HEK293T (cell line): ENCODE results near the gene FBXO24.
"Not testable (repeated sequence)": the region's sequence is repeated elsewhere in the genome, so short reads cannot be mapped to it uniquely, and the experiment has no call there.

Experiments used
- CTCF ChIA-PET: fragments of 350-600 bp; formaldehyde crosslinking; extraction: SDS; loops from one replicate; lab custom pipeline; 2021; ENCODE audit warnings: antibody characterized with exemption, inconsistent platforms; lab: Yijun Ruan, JAX
- POLR2A ChIA-PET: fragments of 350-600 bp; formaldehyde crosslinking; extraction: SDS; loops from one replicate; lab custom pipeline; 2020; ENCODE audit warnings: antibody characterized with exemption, inconsistent platforms; lab: Yijun Ruan, JAX
- DNase-seq: peaks from one replicate; pipeline ENCODE4 v3.0.0; 2012; ENCODE audit warnings: mixed read lengths; ENCODE audit errors: extremely low spot score
- ARNT ChIP-seq: fragments of 450-650 bp; IDR thresholded peaks from 2 replicates; pipeline ENCODE4 v1.6.1; 2017; ENCODE audit warnings: mild to moderate bottlenecking
- BHLHE40 ChIP-seq: fragments of 450-650 bp; IDR thresholded peaks from 2 replicates; pipeline ENCODE4 v1.6.1; 2016; ENCODE audit warnings: mild to moderate bottlenecking, moderate library complexity, borderline replicate concordance
- CTBP1 ChIP-seq: fragments of 450-650 bp; IDR thresholded peaks from 2 replicates; pipeline ENCODE4 v1.6.1; 2016; ENCODE audit warnings: borderline replicate concordance
- ELF4 ChIP-seq: fragments of 450-650 bp; IDR thresholded peaks from 2 replicates; pipeline ENCODE4 v1.6.1; 2017; ENCODE audit warnings: antibody characterized with exemption
- FOXA1 ChIP-seq: fragments of 450-650 bp; IDR thresholded peaks from 2 replicates; pipeline ENCODE4 v1.6.1; 2016; ENCODE audit warnings: mild to moderate bottlenecking
- FOXK2 ChIP-seq: fragments of 450-650 bp; IDR thresholded peaks from 2 replicates; pipeline ENCODE4 v1.6.1; 2016; ENCODE audit warnings: mild to moderate bottlenecking
- FOXM1 ChIP-seq: fragments of 450-650 bp; IDR thresholded peaks from 2 replicates; pipeline ENCODE4 v1.6.1; 2017; ENCODE audit warnings: mild to moderate bottlenecking, borderline replicate concordance
- HDGF ChIP-seq: fragments of 450-650 bp; IDR thresholded peaks from 2 replicates; pipeline ENCODE4 v1.6.1; 2017; ENCODE audit warnings: antibody characterized with exemption, borderline replicate concordance
- L3MBTL2 ChIP-seq: fragments of 450-650 bp; conservative IDR thresholded peaks from 2 replicates; pipeline ENCODE4 v1.6.1; 2016; ENCODE audit warnings: mild to moderate bottlenecking
- LEF1 ChIP-seq: fragments of 450-650 bp; IDR thresholded peaks from 2 replicates; pipeline ENCODE4 v1.6.1; 2017; ENCODE audit warnings: mild to moderate bottlenecking, borderline replicate concordance
- NFRKB ChIP-seq: fragments of 450-650 bp; IDR thresholded peaks from 2 replicates; pipeline ENCODE4 v1.6.1; 2016; ENCODE audit warnings: mild to moderate bottlenecking, moderate library complexity
- SP1 ChIP-seq: fragments of 450-650 bp; IDR thresholded peaks from 2 replicates; pipeline ENCODE4 v1.6.1; 2017
- SUZ12 ChIP-seq: fragments of 450-650 bp; IDR thresholded peaks from 2 replicates; pipeline ENCODE4 v1.6.1; 2016; ENCODE audit warnings: mild to moderate bottlenecking
- TARDBP ChIP-seq: fragments of 450-650 bp; IDR thresholded peaks from 2 replicates; pipeline ENCODE4 v1.6.1; 2016
- ZNF384 ChIP-seq: fragments of 450-650 bp; IDR thresholded peaks from 2 replicates; pipeline ENCODE4 v1.6.1; 2016
- TF ChIP-seq, protein P1 (sequence below): fragments of 450-650 bp; IDR thresholded peaks from 2 replicates; pipeline ENCODE4 v1.6.1; 2016

The FBXO24 gene

DNA sequence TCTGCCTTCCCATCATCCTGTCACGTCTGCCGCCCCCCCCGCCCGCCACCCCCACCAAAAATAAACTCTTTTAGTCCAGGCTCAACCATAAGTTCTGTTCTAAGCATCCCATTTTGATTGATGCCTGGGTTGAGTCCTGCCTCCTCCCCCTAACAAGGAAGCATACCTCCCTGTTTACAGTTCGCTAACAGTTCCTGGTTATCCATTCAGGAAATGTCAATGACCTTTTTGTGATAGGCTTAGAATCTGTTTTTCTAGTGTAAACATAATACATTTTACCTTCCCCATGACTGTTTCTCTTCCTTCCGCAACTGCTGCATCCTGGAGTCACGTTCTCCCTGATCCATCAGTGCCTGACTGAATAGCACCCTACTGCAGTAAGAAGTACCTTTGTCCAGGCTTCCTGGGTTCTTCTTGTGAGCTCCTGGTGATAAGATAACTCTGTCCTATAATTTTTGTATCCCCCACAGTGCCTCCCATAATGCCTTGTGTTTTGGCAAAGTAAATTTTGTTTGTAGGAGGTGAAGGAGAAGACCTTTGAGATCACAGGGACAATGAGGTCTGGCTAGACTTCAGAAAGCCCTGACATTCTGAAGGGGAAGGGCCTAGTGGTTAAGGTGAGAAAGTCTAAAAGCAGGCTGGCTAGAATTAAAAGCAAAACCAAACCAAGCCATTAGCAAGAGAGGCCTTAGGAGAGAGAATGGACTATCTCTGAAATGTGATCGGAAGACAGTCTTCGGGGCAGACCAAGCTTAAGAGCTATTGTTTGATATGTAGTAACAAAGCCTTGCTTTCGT, 39.8 kb upstream of the FBXO24 start:
- no peak for DNase-seq
- TF ChIP-seq CTBP1: no peak
- TF ChIP-seq LEF1: no peak
- TF ChIP-seq, protein P1, sequence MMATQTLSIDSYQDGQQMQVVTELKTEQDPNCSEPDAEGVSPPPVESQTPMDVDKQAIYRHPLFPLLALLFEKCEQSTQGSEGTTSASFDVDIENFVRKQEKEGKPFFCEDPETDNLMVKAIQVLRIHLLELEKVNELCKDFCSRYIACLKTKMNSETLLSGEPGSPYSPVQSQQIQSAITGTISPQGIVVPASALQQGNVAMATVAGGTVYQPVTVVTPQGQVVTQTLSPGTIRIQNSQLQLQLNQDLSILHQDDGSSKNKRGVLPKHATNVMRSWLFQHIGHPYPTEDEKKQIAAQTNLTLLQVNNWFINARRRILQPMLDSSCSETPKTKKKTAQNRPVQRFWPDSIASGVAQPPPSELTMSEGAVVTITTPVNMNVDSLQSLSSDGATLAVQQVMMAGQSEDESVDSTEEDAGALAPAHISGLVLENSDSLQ: no peak
- no peak for TF ChIP-seq TARDBP
- TF ChIP-seq HDGF: no peak
- TF ChIP-seq ARNT: no peak
- no peak for TF ChIP-seq FOXM1
- TF ChIP-seq NFRKB: no peak
- TF ChIP-seq ELF4: no peak
- no peak for TF ChIP-seq SP1
- no peak for TF ChIP-seq FOXA1
- TF ChIP-seq L3MBTL2: no peak
- ChIA-PET CTCF (interaction anchor here (0.8 to 1.7 kb wide), 2 partner anchors 13 to 14 kb away, joined by 4 to 5 read pairs; no protein-coding TSS in a partner anchor), POLR2A (interaction anchor here (0.7 to 2.0 kb wide), 5 partner anchors 40 to 160 kb away, joined by 3 to 7 read pairs (median 4); partner anchors contain the start of genes FBXO24, POP7, PPP1R35 and TSC22D4)

DNA sequence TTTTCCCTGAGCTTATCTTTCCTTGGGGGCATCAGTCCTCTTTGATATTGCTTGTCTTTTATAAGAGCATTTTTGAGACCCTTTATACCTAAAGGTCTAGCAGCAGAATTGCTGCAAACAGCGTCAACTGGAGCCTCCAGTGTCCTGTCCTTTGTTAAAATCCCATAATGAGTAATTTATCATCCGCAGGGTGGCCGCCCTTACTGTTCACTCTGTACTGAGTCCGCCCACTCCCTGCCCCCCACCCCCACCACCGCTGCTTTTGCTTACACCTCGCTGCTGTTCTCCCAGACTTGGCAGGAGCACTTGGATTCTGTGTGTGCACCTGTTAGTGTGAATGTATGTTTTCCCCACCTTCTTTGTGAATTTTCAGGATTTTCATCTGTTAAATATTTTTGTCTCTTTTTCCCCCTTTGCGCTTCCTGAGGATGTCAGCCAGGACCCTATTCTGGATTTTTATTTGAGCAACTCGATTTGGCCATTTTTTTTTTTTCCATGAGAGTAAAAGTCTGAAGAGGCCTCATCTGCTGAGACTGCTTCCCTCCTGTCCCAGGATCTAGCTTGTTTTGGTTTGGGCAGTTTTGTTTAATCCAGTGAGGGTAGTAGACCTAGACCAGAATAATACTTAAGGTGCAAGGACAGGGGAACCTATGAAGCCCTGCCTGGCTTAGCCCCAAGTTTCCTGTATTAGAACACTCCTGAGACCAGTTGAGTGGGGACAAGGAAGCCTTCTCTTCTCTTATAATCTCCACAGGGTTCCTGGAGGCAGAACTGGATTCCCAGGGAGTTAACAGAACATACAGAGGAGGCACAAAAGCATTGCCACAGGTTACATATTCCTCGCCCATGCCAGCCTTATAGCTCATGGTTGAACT, 39.0 kb upstream of the FBXO24 start:
- ChIA-PET POLR2A (interaction anchor here (0.7 to 1.6 kb wide), 2 partner anchors 39 to 111 kb away, joined by 3 to 7 read pairs; partner anchors contain the start of genes FBXO24 and PPP1R35), CTCF (interaction anchor here (1.3 kb wide), 1 partner anchor 13 kb away, joined by 4 read pairs; no protein-coding TSS in a partner anchor)
- TF ChIP-seq FOXK2 (no peak), SUZ12 (no peak), CTBP1 (no peak), SP1 (no peak), NFRKB (no peak), TARDBP (no peak), BHLHE40 (no peak), HDGF (no peak)
- no peak for DNase-seq

DNA sequence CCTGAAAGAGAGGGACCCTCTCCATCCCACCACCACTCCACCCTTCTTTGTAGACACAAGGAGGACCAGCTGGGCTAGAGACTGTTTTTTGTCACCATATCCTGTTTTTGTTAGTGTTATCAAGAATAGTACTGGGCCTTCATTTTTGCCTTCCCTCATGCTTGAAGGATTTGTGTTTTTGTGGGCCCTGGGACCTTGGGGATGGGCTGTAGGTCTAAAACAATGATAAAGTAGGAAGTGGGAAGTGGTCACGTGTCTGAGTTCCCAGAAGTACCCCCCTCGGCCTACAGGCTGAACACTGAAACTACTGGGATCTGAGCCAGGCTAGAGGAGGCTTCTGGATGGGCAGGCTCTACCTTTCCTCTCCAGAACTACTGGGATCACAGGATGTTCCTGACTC, 38.3 kb upstream of the FBXO24 start:
- CTCF ChIA-PET: interaction anchor here (1.3 kb wide), 1 partner anchor 12 kb away, joined by 4 read pairs; no protein-coding TSS in a partner anchor
- TF ChIP-seq, protein P1: no peak
- no peak for TF ChIP-seq FOXA1
- no peak for TF ChIP-seq BHLHE40
- TF ChIP-seq LEF1: no peak
- TF ChIP-seq ZNF384: no peak
- no peak for TF ChIP-seq SUZ12
- no peak for TF ChIP-seq ARNT
- no peak for TF ChIP-seq HDGF
- no peak for TF ChIP-seq NFRKB
- no peak for TF ChIP-seq CTBP1
- no peak for TF ChIP-seq L3MBTL2
- TF ChIP-seq FOXM1: no peak
- no peak for TF ChIP-seq TARDBP
- no peak for TF ChIP-seq SP1
- no peak for TF ChIP-seq FOXK2
- no peak for TF ChIP-seq ELF4
- POLR2A ChIA-PET: interaction anchor here (1.6 kb wide), 1 partner anchor 39 kb away, joined by 7 read pairs; the partner anchor contains the start of gene FBXO24
- no peak for DNase-seq

DNA sequence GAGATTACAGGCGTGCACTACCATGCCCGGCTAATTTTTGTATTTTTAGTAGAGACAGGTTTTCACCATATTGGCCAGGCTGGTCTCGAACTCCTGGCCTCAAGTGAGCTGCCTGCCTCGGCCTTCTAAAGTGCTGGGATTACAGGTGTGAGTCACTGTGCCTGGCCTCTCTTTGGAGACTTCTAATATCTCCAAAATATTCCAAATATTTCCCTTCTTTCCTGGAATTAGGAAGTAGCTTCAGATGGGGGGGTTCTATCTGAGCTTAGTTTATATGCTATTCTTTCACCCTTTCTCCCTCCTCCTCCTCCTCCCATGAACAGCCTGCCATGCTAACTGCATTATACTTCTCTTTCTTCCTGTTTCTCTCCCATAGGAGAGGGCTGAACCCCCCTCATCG, 37.7 kb upstream of the FBXO24 start:
- not testable (repeated sequence) for DNase-seq
- CTCF ChIA-PET: interaction anchor here (0.5 kb wide), 1 partner anchor 143 kb away, joined by 6 read pairs; no protein-coding TSS in a partner anchor
- POLR2A ChIA-PET: interaction anchor here (1.2 kb wide), 1 partner anchor 38 kb away, joined by 4 read pairs; the partner anchor contains the start of gene FBXO24

DNA sequence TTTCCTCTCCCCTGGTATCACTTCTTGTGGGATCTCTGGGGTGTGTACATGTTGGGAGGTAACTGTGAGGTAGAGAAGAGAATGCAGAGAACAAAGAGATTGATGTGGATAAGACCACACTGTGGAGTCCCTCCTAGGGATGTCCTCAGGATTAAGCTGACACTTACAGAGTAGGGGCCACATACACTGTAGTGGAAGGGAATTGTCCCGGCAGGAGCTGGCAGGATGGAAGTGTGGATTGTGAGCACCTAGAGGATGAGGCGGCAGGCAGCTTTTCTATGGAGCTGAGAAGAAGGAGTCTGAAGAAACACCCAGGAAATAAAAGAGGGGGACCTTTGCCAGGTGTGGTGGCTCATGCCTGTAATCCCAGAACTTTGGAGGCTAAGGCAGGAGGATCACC, 33.6 kb upstream of the FBXO24 start:
- DNase-seq: no peak
- TF ChIP-seq ARNT (no peak), CTBP1 (no peak), SUZ12 (no peak), NFRKB (no peak), LEF1 (no peak), TARDBP (no peak), FOXM1 (no peak), SP1 (no peak), FOXK2 (no peak), BHLHE40 (no peak), FOXA1 (no peak)
- TF ChIP-seq, protein P1: no peak
- ChIA-PET CTCF (no interaction called here), POLR2A (no interaction called here)
